SU-DHL-6 (cell line): Measurements from ENCODE around the gene TRAIP.
"Not testable (repeated sequence)": the region's sequence is repeated elsewhere in the genome, so short reads cannot be mapped to it uniquely, and the experiment has no call there.

Experiments used
- H2AFZ ChIP-seq: fragments of 200-600 bp; sonication (generic); 2 replicates; pipeline ENCODE4 v1.6.1; 2014; ENCODE audit warnings: low read depth, mild to moderate bottlenecking, moderate library complexity, mixed read lengths, antibody characterized with exemption, low read length; ENCODE audit not compliant: severe bottlenecking
- H3F3A ChIP-seq: fragments of 200-600 bp; shearing (Covaris generic); 2 replicates; pipeline ENCODE4 v1.6.0; 2016; ENCODE audit warnings: antibody characterized with exemption, mild to moderate bottlenecking; ENCODE audit not compliant: insufficient read depth
- H3K27ac ChIP-seq: fragments of 200-600 bp; sonication (generic); 2 replicates; pipeline ENCODE4 v1.5.1; 2016; ENCODE audit warnings: low read depth, mild to moderate bottlenecking, low read length, moderate library complexity, mixed read lengths
- H3K27me3 ChIP-seq: fragments of 200-600 bp; sonication (generic), shearing (Covaris generic); 2 replicates; pipeline ENCODE4 v1.6.0; 2014; ENCODE audit warnings: mild to moderate bottlenecking, low read length
- H3K36me3 ChIP-seq: fragments of 200-600 bp; sonication (generic); 2 replicates; pipeline ENCODE4 v1.6.1; 2014; ENCODE audit warnings: mild to moderate bottlenecking, low read length, mixed read lengths
- H3K4me2 ChIP-seq: fragments of 300-600, 200-600 bp; shearing (Covaris generic), sonication (generic); 2 replicates; pipeline ENCODE4 v1.6.0; 2014; ENCODE audit warnings: low read length, low read depth, mild to moderate bottlenecking; ENCODE audit not compliant: poor library complexity, severe bottlenecking
- H3K4me3 ChIP-seq: fragments of 200-600 bp; sonication (generic); 2 replicates; pipeline ENCODE4 v1.5.1; 2014; ENCODE audit warnings: antibody characterized with exemption, low read length, mild to moderate bottlenecking, mixed read lengths; ENCODE audit not compliant: insufficient read depth, poor library complexity, severe bottlenecking
- H3K79me2 ChIP-seq: fragments of 200-600 bp; sonication (generic); 2 replicates; pipeline ENCODE4 v1.6.1; 2014; ENCODE audit warnings: mild to moderate bottlenecking, low read length, moderate library complexity; ENCODE audit not compliant: insufficient read depth
- H3K9ac ChIP-seq: fragments of 200-600 bp; sonication (generic); 2 replicates; pipeline ENCODE4 v1.7.0; 2014; ENCODE audit warnings: mild to moderate bottlenecking, low read length
- H3K9me2 ChIP-seq: fragments of 200-600 bp; sonication (generic); replicated peaks from 2 replicates; pipeline ENCODE4 v1.6.1; 2014; ENCODE audit warnings: low read length; ENCODE audit not compliant: insufficient read depth
- H3K9me3 ChIP-seq: fragments of 200-600 bp; sonication (generic); 2 replicates; pipeline ENCODE4 v1.6.1; 2014; ENCODE audit warnings: low read length, mixed read lengths; ENCODE audit not compliant: insufficient read depth
- H4K20me1 ChIP-seq: fragments of 200-600 bp; sonication (generic); 2 replicates; pipeline ENCODE4 v1.6.1; 2014; ENCODE audit warnings: low read depth, mild to moderate bottlenecking, antibody characterized with exemption, low read length, moderate library complexity, mixed read lengths
- CTCF ChIP-seq: fragments of 200-600 bp; sonication (generic); IDR thresholded peaks from one replicate; pipeline ENCODE4 v1.5.1; 2017; ENCODE audit warnings: antibody characterized with exemption, mild to moderate bottlenecking, low read length, moderate library complexity; ENCODE audit not compliant: insufficient read depth, poor library complexity, severe bottlenecking
- EZH2phosphoT487 ChIP-seq: fragments of 200-600 bp; sonication (generic), shearing (Covaris generic); conservative IDR thresholded peaks from 2 replicates; pipeline ENCODE4 v1.6.1; 2018; ENCODE audit warnings: mild to moderate bottlenecking, antibody characterized with exemption, low read length, moderate library complexity, mixed read lengths

The TRAIP gene

GRCh38 chr3:49781415-49782199 lies 74.8 kb downstream of the TRAIP start:
- no peaks in the 10 kb centered on the region for H3K9me3 ChIP-seq
- no peak overlapping the region for H3K4me2 ChIP-seq
- H3K79me2 ChIP-seq = peaks cover 32% of the 10 kb centered on the region
- no peak overlapping the region for H3K9ac ChIP-seq
- no peaks in the 10 kb centered on the region for H3K9me2 ChIP-seq
- H3K27ac ChIP-seq = no peak overlapping the region
- H4K20me1 ChIP-seq = no peaks in the 10 kb centered on the region
- H2AFZ ChIP-seq = no peak overlapping the region
- H3K4me3 ChIP-seq = no peak overlapping the region
- H3K27me3 ChIP-seq = no peaks in the 10 kb centered on the region
- TF ChIP-seq EZH2phosphoT487 (no peak), CTCF (no peak)
- no peaks in the 10 kb centered on the region for H3K36me3 ChIP-seq
- H3F3A ChIP-seq = no peaks in the 10 kb centered on the region

- not testable (repeated sequence) for H3K9ac ChIP-seq, H2AFZ ChIP-seq, H3K4me3 ChIP-seq, H4K20me1 ChIP-seq, H3K27ac ChIP-seq, H3K9me2 ChIP-seq, H3K4me2 ChIP-seq, H3K36me3 ChIP-seq, H3K9me3 ChIP-seq, H3F3A ChIP-seq, H3K27me3 ChIP-seq
- H3K79me2 ChIP-seq = peaks cover 34% of the 10 kb centered on the region
Observed at GRCh38 chr3:49780975-49781365, 75.4 kb downstream of the TRAIP start.

- H3K9me2 ChIP-seq = no peaks in the 10 kb centered on the region
- no peaks in the 10 kb centered on the region for H4K20me1 ChIP-seq
- H3K4me3 ChIP-seq = no peak overlapping the region
- H3K79me2 ChIP-seq = peaks cover 32% of the 10 kb centered on the region
- TF ChIP-seq EZH2phosphoT487 (no peak), CTCF (no peak)
- no peak overlapping the region for H2AFZ ChIP-seq
- H3F3A ChIP-seq = no peaks in the 10 kb centered on the region
- no peaks in the 10 kb centered on the region for H3K36me3 ChIP-seq
- H3K9ac ChIP-seq = no peak overlapping the region
- no peak overlapping the region for H3K4me2 ChIP-seq
- H3K27ac ChIP-seq = no peak overlapping the region
- H3K27me3 ChIP-seq = no peaks in the 10 kb centered on the region
- H3K9me3 ChIP-seq = no peaks in the 10 kb centered on the region
Observed at GRCh38 chr3:49780080-49780974, 76.0 kb downstream of the TRAIP start.
